HG03442 (cell line): ENCODE results near the gene CD40.

Experiments
- ATAC-seq: cut with Tn5 transposase; IDR thresholded peaks from one replicate; pipeline ENCODE4 v1.9.1; 2021; ENCODE audit warnings: mild to moderate bottlenecking, moderate library complexity; ENCODE audit not compliant: unreplicated experiment

Gene CD40

GRCh38 chr20:46169245-46170171 lies 51.4 kb downstream of the CD40 start:
- ATAC-seq, result no peak

- ATAC-seq, result no peak
Measured at GRCh38 chr20:46171476-46171875, 53.4 kb downstream of the CD40 start.

- ATAC-seq, result no peak
Measured at GRCh38 chr20:46171909-46172308, 53.8 kb downstream of the CD40 start.

- no peak for ATAC-seq
Measured at GRCh38 chr20:46172455-46172854, 54.3 kb downstream of the CD40 start.

GRCh38 chr20:46172961-46173536 lies 54.9 kb downstream of the CD40 start:
- ATAC-seq, result no peak

GRCh38 chr20:46173652-46174468 lies 55.7 kb downstream of the CD40 start:
- no peak for ATAC-seq

GRCh38 chr20:46174469-46175126 lies 56.5 kb downstream of the CD40 start:
- ATAC-seq, result no peak

- ATAC-seq, result no peak
Measured at GRCh38 chr20:46175127-46175494, 57.0 kb downstream of the CD40 start.

- ATAC-seq, result no peak
Measured at GRCh38 chr20:46176739-46177378, 58.7 kb downstream of the CD40 start.

- no peak for ATAC-seq
Measured at GRCh38 chr20:46177768-46178167, 59.7 kb downstream of the CD40 start.

- no peak for ATAC-seq
Measured at GRCh38 chr20:46178891-46179290, 60.8 kb downstream of the CD40 start.
